Epithelial cell of proximal tubule (primary cell): ENCODE data around the gene OST4. TPM values are rescaled to one million over a fixed set of nuclear protein-coding genes. Genes with fewer than 3 reads are reported as not detected.

Experiments used
- DNase-seq: peaks from one replicate; pipeline ENCODE4 v3.0.0-alpha.2; 2011; ENCODE audit warnings: low read depth
- H3K4me3 ChIP-seq: 2 replicates; pipeline ENCODE4 v1.5.1; 2011; ENCODE audit warnings: low read depth, mild to moderate bottlenecking, low read length
- CTCF ChIP-seq: conservative IDR thresholded peaks from 2 replicates; pipeline ENCODE4 v1.5.1; 2012; ENCODE audit warnings: low read depth, mild to moderate bottlenecking, low read length
- total RNA-seq: library from RNA; depleted of rRNA; stranded (reverse); fragments of >200 nt; gene quantifications from 2 replicates; pipeline ENCODE4 v1.2.3, GENCODE V29; 2015

The OST4 gene
- total RNA-seq, 1 donor from 2014 or later, result 283 TPM

GRCh38 chr2:27081984-27082772 lies 10.7 kb upstream of the OST4 start:
- TF ChIP-seq CTCF, result no peak
- no peak for DNase-seq
- H3K4me3 ChIP-seq, result no peak overlapping the region

- no peak for TF ChIP-seq CTCF
- H3K4me3 ChIP-seq, result no peak overlapping the region
- DNase-seq, result no peak
Observed at GRCh38 chr2:27080603-27080936, 9.1 kb upstream of the OST4 start.

- H3K4me3 ChIP-seq, result no peak overlapping the region
- no peak for DNase-seq
- no peak for TF ChIP-seq CTCF
Observed at GRCh38 chr2:27080140-27080469, 8.7 kb upstream of the OST4 start.

- no peak for DNase-seq
- no peak overlapping the region for H3K4me3 ChIP-seq
- TF ChIP-seq CTCF, result no peak
Observed at GRCh38 chr2:27079233-27080139, 8.0 kb upstream of the OST4 start.

GRCh38 chr2:27078267-27079194 lies 7.1 kb upstream of the OST4 start, which contains the start of gene EMILIN1:
EMILIN1 (plus strand) TSS chr2:27078615; CDS start chr2:27079066, 451 bp downstream.
- no peak within 1 kb of the TSS for H3K4me3 ChIP-seq
- no peak for TF ChIP-seq CTCF
- no peak for DNase-seq

- no peak for DNase-seq
- H3K4me3 ChIP-seq, result no peak overlapping the region
- TF ChIP-seq CTCF, result no peak
Observed at GRCh38 chr2:27077231-27077630, 5.8 kb upstream of the OST4 start.
